Activated naive CD8-positive, alpha-beta T cell treated with anti-CD3 and anti-CD28 coated beads for 36 hours (primary cell): ENCODE measurements around the gene PCMTD2. TPM values are rescaled to one million over a fixed set of nuclear protein-coding genes. Genes with fewer than 3 reads are reported as not detected.
A peak's percentile ranks its signal among the peaks of the same experiment; 100 is the strongest.
"Not testable (repeated sequence)": the region's sequence is repeated elsewhere in the genome, so short reads cannot be mapped to it uniquely, and the experiment has no call there.

Source experiments
- DNase-seq: peaks from one replicate; pipeline ENCODE4 v3.0.0; 2021
- H3K27ac Mint-ChIP-seq: one replicate; pipeline ENCODE4 v1.8.0; 2022; ENCODE audit warnings: mild to moderate bottlenecking, moderate library complexity, mixed read lengths
- H3K27me3 Mint-ChIP-seq: one replicate; pipeline ENCODE4 v1.8.0; 2022; ENCODE audit warnings: mild to moderate bottlenecking, mixed read lengths
- H3K36me3 Mint-ChIP-seq: one replicate; pipeline ENCODE4 v1.8.0; 2021; ENCODE audit warnings: mild to moderate bottlenecking, mixed read lengths
- H3K4me1 Mint-ChIP-seq: one replicate; pipeline ENCODE4 v1.8.0; 2021; ENCODE audit warnings: mixed read lengths
- H3K4me3 Mint-ChIP-seq: one replicate; pipeline ENCODE4 v1.8.0; 2022; ENCODE audit warnings: mild to moderate bottlenecking, moderate library complexity, mixed read lengths
- H3K9me3 Mint-ChIP-seq: one replicate; pipeline ENCODE4 v1.8.0; 2022; ENCODE audit warnings: mixed read lengths
- total RNA-seq, 2 experiments: library from RNA; stranded (reverse); gene quantifications; one replicate each; pipeline ENCODE4 v1.2.3, GENCODE V29; 2021

PCMTD2 gene
- total RNA-seq, 2 experiments from 2014 or later, result 27.5 to 30.0 TPM

DNA sequence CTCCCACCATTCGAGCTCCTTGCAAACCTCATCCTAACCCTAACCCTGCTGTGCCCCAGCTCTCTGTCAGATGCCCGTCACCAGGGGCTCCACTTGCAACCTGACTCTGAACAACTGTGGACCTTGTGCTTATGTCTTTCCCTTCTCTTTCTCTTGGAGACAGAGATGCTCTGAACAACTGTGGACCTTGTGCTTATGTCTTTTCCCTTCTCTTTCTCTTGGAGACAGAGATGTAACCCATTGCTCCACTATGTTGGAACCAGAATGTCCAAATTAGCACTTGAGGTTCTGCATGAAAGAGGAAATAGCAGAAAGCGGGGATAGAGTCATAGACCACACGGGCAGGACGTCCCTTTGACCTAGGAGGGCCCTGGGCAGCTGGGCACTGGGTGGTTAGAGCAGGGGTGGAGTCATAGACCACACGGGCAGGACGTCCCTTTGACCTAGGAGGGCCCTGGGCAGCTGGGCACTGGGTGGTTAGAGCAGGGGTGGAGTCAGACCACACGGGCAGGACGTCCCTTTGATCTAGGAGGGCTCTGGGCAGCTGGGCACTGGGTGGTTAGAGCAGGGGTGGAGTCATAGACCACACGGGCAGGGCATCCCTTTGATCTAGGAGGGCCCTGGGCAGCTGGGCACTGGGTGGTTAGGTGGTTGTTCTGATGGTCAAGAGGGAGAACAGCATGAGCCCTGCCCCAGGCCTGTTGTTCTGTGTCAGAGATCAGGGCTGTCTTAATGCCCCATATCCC, 22.2 kb downstream of the PCMTD2 start:
- Mint-ChIP-seq H3K4me3 (no peak overlapping the region), H3K27me3 (no peaks in the 10 kb centered on the region), H3K27ac (no peak overlapping the region), H3K9me3 (no peaks in the 10 kb centered on the region), H3K36me3 (no peaks in the 10 kb centered on the region), H3K4me1 (peaks cover 15% of the 10 kb centered on the region)
- DNase-seq, result no peak

DNA sequence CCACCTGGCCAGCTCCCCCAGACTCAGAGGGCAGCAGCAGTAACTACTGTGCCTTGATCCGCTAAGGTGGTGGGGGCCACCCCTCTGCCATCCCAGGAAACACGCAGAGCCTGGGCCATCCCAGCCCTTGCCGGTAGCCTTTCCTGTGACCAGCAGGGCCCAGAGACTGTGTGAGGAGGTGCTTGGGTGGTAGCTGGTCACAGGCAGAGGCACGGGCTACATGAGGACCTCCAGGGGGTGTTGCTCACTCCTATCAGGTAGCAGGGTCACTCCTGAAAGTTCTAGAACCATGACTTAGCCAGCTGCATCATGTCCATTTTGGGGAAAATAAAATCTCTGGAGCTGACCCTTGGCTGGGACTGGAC, 22.8 kb downstream of the PCMTD2 start:
- DNase-seq, result no peak
- no peaks in the 10 kb centered on the region for H3K36me3 Mint-ChIP-seq
- H3K4me3 Mint-ChIP-seq, result no peak overlapping the region
- H3K27me3 Mint-ChIP-seq, result no peaks in the 10 kb centered on the region
- no peaks in the 10 kb centered on the region for H3K9me3 Mint-ChIP-seq
- no peak overlapping the region for H3K27ac Mint-ChIP-seq
- H3K4me1 Mint-ChIP-seq, result peaks cover 17% of the 10 kb centered on the region

DNA sequence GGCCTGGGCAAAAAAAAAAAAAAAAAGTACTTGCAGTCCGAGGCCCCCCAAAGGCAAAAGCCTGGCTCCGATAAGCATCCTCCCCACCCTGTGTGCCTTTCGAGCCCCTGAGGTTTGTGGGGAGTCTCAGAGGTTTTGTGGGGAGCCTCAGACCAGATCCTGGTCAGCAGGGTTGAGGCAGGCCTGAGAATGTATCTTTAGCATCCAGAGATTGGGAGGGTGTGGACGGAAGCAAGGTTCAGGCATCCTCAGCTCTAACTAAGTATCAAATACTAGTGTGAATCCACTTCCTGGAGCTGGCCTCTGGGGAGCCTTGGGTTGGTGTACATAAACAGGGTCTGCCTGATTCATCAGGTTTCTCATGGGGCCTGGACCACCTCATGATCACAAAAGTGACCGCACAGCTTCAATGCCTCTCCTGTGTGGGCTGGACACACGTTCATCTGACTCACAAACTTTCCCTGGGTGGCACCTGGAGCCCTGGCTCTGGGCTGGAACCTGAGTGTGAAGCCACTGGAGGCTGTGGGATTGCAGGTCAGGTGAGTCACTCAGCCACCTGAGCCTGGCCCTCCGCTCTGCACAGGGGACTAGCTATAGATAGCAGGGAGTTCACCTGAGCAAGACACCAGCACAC, 24.4 kb downstream of the PCMTD2 start:
- no peak overlapping the region for H3K27ac Mint-ChIP-seq
- peaks cover 16% of the 10 kb centered on the region for H3K4me1 Mint-ChIP-seq
- no peak for DNase-seq
- no peaks in the 10 kb centered on the region for H3K9me3 Mint-ChIP-seq
- H3K4me3 Mint-ChIP-seq, result no peak overlapping the region
- H3K27me3 Mint-ChIP-seq, result no peaks in the 10 kb centered on the region
- H3K36me3 Mint-ChIP-seq, result no peaks in the 10 kb centered on the region

DNA sequence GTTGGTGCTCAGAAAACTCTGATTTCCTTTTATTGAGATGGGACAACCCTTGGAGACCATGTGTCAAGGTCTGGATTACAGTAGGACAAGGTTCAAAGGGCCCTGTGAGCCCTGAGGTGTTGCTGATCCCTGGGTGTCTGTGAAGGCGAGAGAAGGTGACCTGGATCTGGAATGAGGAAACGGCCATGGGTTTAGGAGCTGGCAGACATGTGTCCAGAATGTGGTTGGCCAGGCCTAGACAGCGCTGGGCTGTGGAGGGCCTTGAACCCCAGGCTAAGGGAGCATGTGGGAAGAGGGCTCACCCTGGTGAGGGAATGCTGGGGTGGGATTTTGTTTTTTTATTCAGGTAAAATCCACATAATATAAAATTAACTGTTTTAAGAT, 24.9 kb downstream of the PCMTD2 start:
- H3K4me3 Mint-ChIP-seq, result no peak overlapping the region
- no peak for DNase-seq
- H3K9me3 Mint-ChIP-seq, result no peaks in the 10 kb centered on the region
- H3K27me3 Mint-ChIP-seq, result no peaks in the 10 kb centered on the region
- peaks cover 14% of the 10 kb centered on the region for H3K4me1 Mint-ChIP-seq
- no peaks in the 10 kb centered on the region for H3K36me3 Mint-ChIP-seq
- no peak overlapping the region for H3K27ac Mint-ChIP-seq

DNA sequence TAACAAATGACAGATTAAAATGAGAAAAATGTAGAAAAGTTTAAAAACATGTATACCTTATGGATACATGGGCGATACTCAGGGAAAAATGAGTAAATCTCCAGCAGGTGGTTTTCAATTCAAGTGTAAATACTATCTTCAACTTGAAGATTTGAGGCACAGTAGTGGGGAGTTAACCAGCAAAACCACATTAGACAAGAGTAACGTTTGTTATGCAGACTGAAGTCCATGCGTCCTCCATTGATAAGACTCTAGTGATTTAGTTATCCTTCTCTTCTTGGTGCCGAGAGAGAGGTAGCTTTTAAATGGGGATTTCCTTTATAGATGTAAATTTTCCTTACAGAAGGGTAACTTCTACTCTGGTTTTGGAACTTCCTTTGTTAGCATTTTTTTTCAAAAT, 28.1 kb downstream of the PCMTD2 start:
- H3K9me3 Mint-ChIP-seq, result no peaks in the 10 kb centered on the region
- H3K27me3 Mint-ChIP-seq, result no peaks in the 10 kb centered on the region
- H3K4me1 Mint-ChIP-seq, result peaks cover 14% of the 10 kb centered on the region
- no peaks in the 10 kb centered on the region for H3K36me3 Mint-ChIP-seq
- H3K27ac Mint-ChIP-seq, result no peak overlapping the region
- DNase-seq, result no peak
- no peak overlapping the region for H3K4me3 Mint-ChIP-seq

DNA sequence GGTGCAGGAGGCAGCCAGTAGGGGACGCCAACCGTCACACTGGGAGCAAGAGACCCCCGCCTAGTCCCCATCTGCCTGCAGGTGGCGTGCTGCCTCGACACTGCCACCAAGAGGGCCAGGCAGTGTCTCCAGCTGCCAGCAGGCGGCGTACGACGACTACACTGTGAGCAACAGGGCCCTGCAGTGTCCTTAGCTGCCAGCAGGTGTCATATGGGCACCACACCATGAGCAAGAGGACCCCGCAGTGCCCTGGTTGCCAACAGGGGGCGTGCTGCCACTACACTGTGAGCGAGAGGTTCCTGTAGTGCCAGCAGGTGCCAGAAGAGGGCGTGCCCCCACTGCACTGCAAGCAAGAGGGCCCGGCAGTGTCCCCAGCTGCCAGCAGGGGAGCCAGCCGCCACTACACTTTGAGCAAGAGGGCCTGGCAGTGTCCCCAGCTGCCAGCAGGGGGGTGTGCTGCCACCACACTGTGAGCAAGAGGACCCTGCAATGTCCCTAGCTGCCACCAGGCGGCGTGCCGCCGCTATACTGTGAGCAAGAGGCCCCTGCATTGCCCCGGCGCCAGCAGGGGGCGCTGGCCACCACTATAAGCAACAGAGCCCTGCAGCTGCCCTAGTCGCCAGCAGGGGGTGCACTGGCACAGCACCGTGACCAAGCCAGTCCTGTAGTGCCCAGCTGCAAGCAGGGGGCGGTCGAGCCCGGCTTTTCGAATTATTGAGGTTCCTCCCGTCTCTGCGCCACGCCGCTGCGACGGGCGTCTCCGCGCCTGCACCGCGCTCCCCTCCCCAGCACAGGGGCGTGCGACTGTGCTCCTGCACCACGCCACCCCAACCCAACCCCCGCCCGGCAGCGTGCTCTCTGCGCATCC, 30.3 kb downstream of the PCMTD2 start:
- peak; percentile 95 for DNase-seq
- H3K9me3 Mint-ChIP-seq, H3K27me3 Mint-ChIP-seq, H3K36me3 Mint-ChIP-seq, H3K27ac Mint-ChIP-seq, H3K4me3 Mint-ChIP-seq: not testable (repeated sequence)
- peaks cover 11% of the 10 kb centered on the region for H3K4me1 Mint-ChIP-seq

DNA sequence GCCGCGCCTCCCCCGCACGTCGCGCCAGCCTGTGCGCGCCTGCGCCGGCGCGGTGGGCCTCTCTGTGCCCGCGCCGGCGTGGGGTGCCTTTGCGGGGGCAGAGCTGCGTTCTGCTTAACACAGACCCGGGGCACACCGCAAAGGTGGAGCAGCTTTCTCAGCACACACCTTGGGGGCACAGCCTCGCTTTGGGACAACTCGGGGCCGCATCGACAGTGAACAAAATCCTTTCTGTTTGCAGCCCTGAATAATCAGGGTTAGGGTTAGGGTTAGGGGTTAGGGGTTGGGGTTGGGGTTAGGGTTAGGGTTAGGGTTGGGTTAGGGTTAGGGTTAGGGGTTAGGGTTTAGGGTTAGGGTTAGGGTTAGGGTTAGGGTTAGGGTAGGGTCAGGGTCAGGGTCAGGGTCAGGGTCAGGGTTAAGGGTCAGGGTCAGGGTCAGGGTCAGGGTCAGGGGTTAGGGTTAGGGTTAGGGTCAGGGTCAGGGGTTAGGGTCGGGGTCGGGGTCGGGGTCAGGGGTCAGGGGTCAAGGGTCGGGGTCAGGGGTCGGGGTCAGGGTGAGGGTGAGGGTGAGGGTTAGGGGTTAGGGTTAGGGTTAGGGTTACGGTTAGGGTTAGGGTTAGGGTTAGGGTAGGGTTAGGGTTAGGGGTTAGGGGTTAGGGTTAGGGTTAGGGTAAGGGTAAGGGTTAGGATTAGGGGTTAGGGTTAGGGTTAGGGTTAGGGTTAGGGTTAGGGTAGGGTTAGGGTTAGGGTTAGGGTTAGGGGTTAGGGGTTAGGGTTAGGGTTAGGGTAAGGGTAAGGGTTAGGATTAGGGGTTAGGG, 31.1 kb downstream of the PCMTD2 start:
- H3K36me3 Mint-ChIP-seq, DNase-seq, H3K27me3 Mint-ChIP-seq, H3K9me3 Mint-ChIP-seq, H3K4me1 Mint-ChIP-seq, H3K4me3 Mint-ChIP-seq, H3K27ac Mint-ChIP-seq: not testable (repeated sequence)

DNA sequence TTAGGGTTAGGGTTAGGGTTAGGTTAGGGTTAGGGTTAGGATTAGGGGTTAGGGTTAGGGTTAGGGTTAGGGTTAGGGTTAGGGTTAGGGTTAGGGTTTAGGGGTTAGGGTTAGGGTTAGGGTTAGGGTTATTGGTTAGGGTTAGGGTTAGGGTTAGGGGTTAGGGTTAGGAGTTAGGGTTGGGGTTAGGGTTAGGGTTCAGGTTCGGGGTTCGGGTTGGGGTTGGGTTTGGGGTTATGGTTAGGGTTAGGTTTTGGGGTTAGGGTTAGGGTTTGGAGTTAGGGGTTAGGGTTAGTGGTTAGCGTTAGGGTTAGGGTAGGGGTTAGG, 31.7 kb downstream of the PCMTD2 start:
- not testable (repeated sequence) for H3K9me3 Mint-ChIP-seq, H3K27ac Mint-ChIP-seq, H3K4me3 Mint-ChIP-seq, H3K27me3 Mint-ChIP-seq, H3K36me3 Mint-ChIP-seq, DNase-seq, H3K4me1 Mint-ChIP-seq

DNA sequence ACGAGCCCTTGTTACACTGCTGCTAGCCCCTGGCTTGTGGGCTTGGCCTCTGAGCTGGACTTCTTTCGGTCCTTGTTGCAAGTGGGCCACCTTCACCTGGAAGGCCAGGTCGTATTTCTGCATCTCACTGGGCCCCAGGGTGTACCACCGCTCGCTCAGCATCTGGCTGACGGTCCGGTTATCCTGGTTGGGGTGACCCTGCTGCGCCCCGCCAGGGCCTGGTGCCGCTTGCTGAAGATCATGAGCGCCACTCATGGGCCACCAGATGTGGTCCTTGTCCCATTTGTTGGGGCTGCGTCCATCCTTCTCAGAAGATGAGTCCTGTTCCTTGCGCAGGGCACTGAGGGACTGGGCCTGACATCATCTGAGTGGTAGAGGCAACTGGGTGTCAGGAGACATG, 36.6 kb downstream of the PCMTD2 start:
- not testable (repeated sequence) for H3K27ac Mint-ChIP-seq, H3K9me3 Mint-ChIP-seq, H3K27me3 Mint-ChIP-seq, DNase-seq, H3K36me3 Mint-ChIP-seq, H3K4me3 Mint-ChIP-seq, H3K4me1 Mint-ChIP-seq

DNA sequence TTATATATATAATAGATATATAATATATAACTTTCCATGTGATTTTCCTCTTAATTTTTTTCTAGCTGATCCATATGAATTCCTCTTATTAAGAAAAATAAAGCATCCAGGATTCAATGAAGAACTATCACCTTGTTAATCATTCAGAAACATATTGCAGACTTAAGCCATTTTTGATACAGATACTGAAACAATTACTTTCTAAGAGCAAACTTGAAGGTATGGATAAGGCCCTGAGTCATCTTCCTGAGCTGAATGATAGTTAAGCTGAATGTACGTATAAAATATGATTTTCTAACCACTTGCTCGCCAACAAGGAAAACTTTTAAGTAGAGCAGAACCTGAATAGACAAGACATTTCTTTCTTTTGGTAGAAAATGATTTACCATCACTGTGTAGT, 47.5 kb downstream of the PCMTD2 start:
- not testable (repeated sequence) for DNase-seq, H3K27me3 Mint-ChIP-seq, H3K27ac Mint-ChIP-seq, H3K4me1 Mint-ChIP-seq, H3K9me3 Mint-ChIP-seq, H3K4me3 Mint-ChIP-seq, H3K36me3 Mint-ChIP-seq

DNA sequence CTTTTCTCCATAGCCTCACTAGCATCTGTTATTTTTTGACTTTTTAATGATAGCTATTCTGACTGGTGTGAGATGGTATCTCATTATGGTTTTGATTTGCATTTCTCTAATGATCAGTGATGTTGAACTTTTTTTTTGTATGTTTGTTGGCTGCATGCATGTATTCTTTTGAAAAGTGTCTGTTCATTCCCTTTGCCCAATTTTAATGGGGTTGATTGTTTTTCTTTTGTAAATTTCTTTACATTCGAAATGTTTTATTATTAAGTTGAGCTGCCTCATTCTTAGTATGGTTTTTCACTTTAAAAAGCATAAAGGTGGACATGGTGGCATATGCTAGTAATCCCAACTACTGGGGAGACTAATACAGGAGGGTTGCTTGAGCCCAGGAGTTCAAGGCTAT, 58.2 kb downstream of the PCMTD2 start:
- not testable (repeated sequence) for DNase-seq, H3K36me3 Mint-ChIP-seq, H3K4me3 Mint-ChIP-seq, H3K27ac Mint-ChIP-seq, H3K9me3 Mint-ChIP-seq, H3K4me1 Mint-ChIP-seq
- peaks cover 23% of the 10 kb centered on the region for H3K27me3 Mint-ChIP-seq

DNA sequence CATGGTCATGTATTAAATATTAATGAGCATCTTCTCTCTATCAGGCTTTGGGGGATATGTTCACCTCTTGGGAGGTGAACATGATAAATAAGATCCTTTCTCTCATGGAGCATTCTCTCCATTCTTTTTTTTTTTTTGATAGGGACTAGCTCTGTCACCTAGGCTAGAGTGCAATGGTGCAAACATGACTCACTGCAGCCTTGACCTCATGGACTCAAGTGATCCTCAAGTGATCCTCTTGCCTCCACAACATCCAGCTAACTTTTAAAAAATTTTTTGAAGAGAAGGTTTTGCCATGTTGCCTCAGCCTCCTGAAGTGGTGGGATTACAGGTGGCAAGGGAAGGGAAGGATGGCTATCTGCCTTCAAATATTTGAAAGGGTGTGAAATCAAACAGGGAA, 59.8 kb downstream of the PCMTD2 start:
- H3K9me3 Mint-ChIP-seq, H3K4me3 Mint-ChIP-seq, DNase-seq, H3K4me1 Mint-ChIP-seq, H3K36me3 Mint-ChIP-seq, H3K27ac Mint-ChIP-seq: not testable (repeated sequence)
- H3K27me3 Mint-ChIP-seq, result peaks cover 25% of the 10 kb centered on the region

DNA sequence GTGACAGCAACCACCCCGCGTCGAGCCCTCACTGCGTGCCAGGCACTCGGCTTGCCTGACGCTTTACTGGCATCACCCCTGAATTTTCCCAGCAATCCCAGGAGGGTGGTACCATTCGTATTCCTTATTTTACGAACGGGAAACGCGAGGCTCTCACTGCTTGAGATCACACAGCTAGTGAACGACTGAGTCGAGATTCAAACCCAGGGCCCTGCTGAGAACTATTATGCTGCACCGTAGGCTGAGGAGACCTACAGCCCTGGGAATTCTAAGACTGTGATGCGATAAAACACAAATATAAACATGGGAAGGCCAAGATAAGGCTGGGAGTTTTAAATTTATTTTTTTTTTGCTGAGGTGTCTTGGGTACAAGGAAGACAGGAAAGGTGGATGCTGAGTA, 60.3 kb downstream of the PCMTD2 start:
- peaks cover 25% of the 10 kb centered on the region for H3K27me3 Mint-ChIP-seq
- not testable (repeated sequence) for H3K4me3 Mint-ChIP-seq

DNA sequence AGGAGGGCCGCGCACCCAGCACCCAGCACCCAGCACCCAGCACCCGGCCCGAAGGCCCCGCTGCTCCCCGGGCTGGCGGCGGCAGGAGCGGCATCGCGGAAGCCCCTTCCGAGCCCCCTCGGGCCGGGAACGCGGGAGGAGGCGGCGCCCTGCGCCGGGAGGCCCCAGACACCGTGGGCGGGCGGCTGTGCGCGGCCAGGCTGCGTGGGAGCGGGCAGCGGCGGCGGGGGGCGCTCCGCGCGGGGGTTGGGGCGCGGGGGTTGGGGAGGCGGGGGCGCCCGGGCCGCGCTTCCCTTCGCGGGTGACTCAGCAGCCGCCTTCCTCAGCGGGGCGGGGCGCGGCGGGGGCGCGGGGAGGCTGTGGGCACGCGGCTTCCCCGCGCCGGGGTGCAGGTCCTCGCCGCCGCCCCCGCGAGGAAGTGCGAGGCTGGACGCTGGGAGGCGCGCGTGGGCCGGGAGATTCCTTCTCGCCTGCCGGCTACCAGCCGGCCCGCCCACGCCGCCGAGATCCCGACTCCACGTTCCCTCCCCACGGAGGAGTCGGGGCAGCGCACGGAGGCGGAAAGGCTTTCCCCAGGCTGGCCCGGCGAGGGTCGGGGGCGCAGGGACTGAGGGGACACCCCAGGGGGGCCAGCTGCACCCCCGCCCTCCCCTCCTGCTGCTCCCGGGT, 61.0 kb downstream of the PCMTD2 start:
- not testable (repeated sequence) for H3K4me3 Mint-ChIP-seq, H3K4me1 Mint-ChIP-seq, H3K9me3 Mint-ChIP-seq, H3K27ac Mint-ChIP-seq, H3K36me3 Mint-ChIP-seq
- peak; percentile 36 for DNase-seq
- H3K27me3 Mint-ChIP-seq, result peaks cover 25% of the 10 kb centered on the region

More for the DNA sequence above, 60.3 kb downstream of the PCMTD2 start:
- H3K4me1 Mint-ChIP-seq, H3K27ac Mint-ChIP-seq, H3K36me3 Mint-ChIP-seq, H3K9me3 Mint-ChIP-seq, DNase-seq: not testable (repeated sequence)

DNA sequence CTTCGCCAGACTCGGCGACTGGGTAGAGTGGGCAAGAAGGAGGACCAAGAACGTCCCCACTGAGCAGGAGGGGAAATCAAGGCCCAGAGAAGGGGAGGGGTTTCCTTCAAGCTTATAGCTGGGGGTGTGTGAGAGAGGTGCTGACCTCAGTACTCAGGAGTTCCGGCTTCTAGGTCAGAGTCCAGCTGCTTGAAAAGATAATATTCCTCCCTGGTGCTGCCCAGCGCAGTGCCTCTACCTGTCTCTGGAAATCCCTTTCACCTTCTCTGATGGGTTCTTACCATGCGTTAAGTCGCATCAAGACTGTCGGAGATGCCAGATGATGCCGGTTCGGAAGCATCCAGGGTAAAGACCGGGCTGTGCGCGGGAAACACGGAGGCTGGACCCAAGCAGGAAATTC, 61.8 kb downstream of the PCMTD2 start:
- not testable (repeated sequence) for DNase-seq, H3K36me3 Mint-ChIP-seq, H3K9me3 Mint-ChIP-seq, H3K27ac Mint-ChIP-seq, H3K4me3 Mint-ChIP-seq, H3K4me1 Mint-ChIP-seq
- H3K27me3 Mint-ChIP-seq, result peaks cover 25% of the 10 kb centered on the region
